Measurements from ENCODE around the gene FILIP1L. TPM values are rescaled to one million over a fixed set of nuclear protein-coding genes. Genes with fewer than 3 reads are reported as not detected.

FILIP1L gene
- total and polyA plus RNA-seq, 2 of the 13 experiments (the other 11 are each of a cell fraction or from before 2014, with no cell fraction given) = 8.1 to 187 TPM

- TF ChIP-seq NR2F1 (CRISPR knock-in tag; IDR thresholded peaks at IDR 0.05) (peak in 1 of 2 experiments; percentile 35; a peak in 1 of 4 replicates), DMAP1 (CRISPR knock-in tag; IDR thresholded peaks at IDR 0.05) (no peak), FOXP1 (IDR thresholded peaks at IDR 0.05) (peak; percentile 16; the same call in 1 of the 2 replicates), FOXP1 (CRISPR knock-in tag; IDR thresholded peaks at IDR 0.05) (no peak), SMC3 (IDR thresholded peaks at IDR 0.05; ENCODE audit: low read length) (peak; percentile 4; the same call in 1 of the 2 replicates), GATAD1 (CRISPR knock-in tag; IDR thresholded peaks at IDR 0.05) (no peak), ZNF331 (CRISPR knock-in tag; IDR thresholded peaks at IDR 0.05) (no peak), E2F5 (CRISPR knock-in tag; conservative IDR thresholded peaks at IDR 0.05) (no peak), ZBTB7B (CRISPR knock-in tag; IDR thresholded peaks at IDR 0.05) (no peak), GPBP1L1 (CRISPR knock-in tag; IDR thresholded peaks at IDR 0.05) (no peak), HOXD1 (CRISPR knock-in tag; IDR thresholded peaks at IDR 0.05) (no peak), ZBTB21 (CRISPR knock-in tag; IDR thresholded peaks at IDR 0.05) (no peak), ZNF33A (CRISPR knock-in tag; IDR thresholded peaks at IDR 0.05; ENCODE audit: borderline replicate concordance) (0 out of 2 replicates have a peak, but pooled peaks have one; percentile 42), ATF7 (IDR thresholded peaks at IDR 0.05) (0 out of 2 replicates have a peak, but pooled peaks have one; percentile 8), ATF7 (CRISPR knock-in tag; IDR thresholded peaks at IDR 0.05) (no peak), HCFC1 (IDR thresholded peaks at IDR 0.05; ENCODE audit: low read depth, low read length) (no peak), HDAC1 (CRISPR knock-in tag; IDR thresholded peaks at IDR 0.05) (0 out of 2 replicates have a peak, but pooled peaks have one; percentile 24), MXD4 (CRISPR knock-in tag; IDR thresholded peaks at IDR 0.05) (no peak), FOXA3 (CRISPR knock-in tag; IDR thresholded peaks at IDR 0.05) (peak; percentile 47), THAP11 (CRISPR knock-in tag; IDR thresholded peaks at IDR 0.05) (no peak), HBP1 (CRISPR knock-in tag; IDR thresholded peaks at IDR 0.05; ENCODE audit: low read depth) (no peak), ZNF224 (CRISPR knock-in tag; IDR thresholded peaks at IDR 0.05) (no peak), THAP9 (CRISPR knock-in tag; IDR thresholded peaks at IDR 0.05; ENCODE audit: borderline replicate concordance) (no peak)
These were observed 25.4 kb downstream of the FILIP1L start (continued) for GRCh38 chr3:100088735-100089368.

Measured in HepG2 (cell line).